Keratinocyte (primary cell): ENCODE results near the gene AFG1L.
"Not testable (repeated sequence)": the region's sequence is repeated elsewhere in the genome, so short reads cannot be mapped to it uniquely, and the experiment has no call there.

Experiments used
- EZH2 ChIP-seq: IDR thresholded peaks from one replicate; pipeline ENCODE4 v1.6.1; 2012; ENCODE audit warnings: inconsistent platforms, mild to moderate bottlenecking, low read length, moderate library complexity
- TF ChIP-seq, protein P1 (sequence below), 3 experiments: IDR thresholded peaks in 1 of 3; conservative IDR thresholded peaks in 1 of 3; optimal IDR thresholded peaks in 1 of 3; 2 replicates in 2 of 3; 3 replicates in 1 of 3; pipeline versions ENCODE3 to v1.5.1; 2011; ENCODE audit warnings: low read length in 3 of 3, mild to moderate bottlenecking in 3 of 3, moderate library complexity in 2 of 3, control low read depth in 1 of 3, inconsistent platforms in 1 of 3; ENCODE audit not compliant: insufficient read depth in 2 of 3; ENCODE audit errors: extremely low read depth in 1 of 3

GRCh38 chr6:108416047-108416833 is 121.4 kb downstream of the AFG1L start:
- TF ChIP-seq, protein P1, sequence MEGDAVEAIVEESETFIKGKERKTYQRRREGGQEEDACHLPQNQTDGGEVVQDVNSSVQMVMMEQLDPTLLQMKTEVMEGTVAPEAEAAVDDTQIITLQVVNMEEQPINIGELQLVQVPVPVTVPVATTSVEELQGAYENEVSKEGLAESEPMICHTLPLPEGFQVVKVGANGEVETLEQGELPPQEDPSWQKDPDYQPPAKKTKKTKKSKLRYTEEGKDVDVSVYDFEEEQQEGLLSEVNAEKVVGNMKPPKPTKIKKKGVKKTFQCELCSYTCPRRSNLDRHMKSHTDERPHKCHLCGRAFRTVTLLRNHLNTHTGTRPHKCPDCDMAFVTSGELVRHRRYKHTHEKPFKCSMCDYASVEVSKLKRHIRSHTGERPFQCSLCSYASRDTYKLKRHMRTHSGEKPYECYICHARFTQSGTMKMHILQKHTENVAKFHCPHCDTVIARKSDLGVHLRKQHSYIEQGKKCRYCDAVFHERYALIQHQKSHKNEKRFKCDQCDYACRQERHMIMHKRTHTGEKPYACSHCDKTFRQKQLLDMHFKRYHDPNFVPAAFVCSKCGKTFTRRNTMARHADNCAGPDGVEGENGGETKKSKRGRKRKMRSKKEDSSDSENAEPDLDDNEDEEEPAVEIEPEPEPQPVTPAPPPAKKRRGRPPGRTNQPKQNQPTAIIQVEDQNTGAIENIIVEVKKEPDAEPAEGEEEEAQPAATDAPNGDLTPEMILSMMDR (optimal IDR thresholded peaks at IDR 0.05 in 1 of 3, IDR thresholded peaks at IDR 0.05 in 1 of 3, conservative IDR thresholded peaks at IDR 0.05 in 1 of 3; ENCODE audit: extremely low read depth in 1 of 3, insufficient read depth in 2 of 3, low read length in 3 of 3): not testable (repeated sequence)
- not testable (repeated sequence) for TF ChIP-seq EZH2
